H9 (cell line): ENCODE measurements around the gene COL23A1. TPM values are rescaled to one million over a fixed set of nuclear protein-coding genes. Genes with fewer than 3 reads are reported as not detected.
A peak's percentile ranks its signal among the peaks of the same experiment; 100 is the strongest.

Source experiments
- DNase-seq: peaks from one replicate; pipeline ENCODE4 v3.0.0-alpha.2; 2017
- H2AFZ ChIP-seq: one replicate; pipeline ENCODE4 v1.6.1; 2013; ENCODE audit warnings: mild to moderate bottlenecking, low read length, control low read depth, moderate library complexity
- H2AK5ac ChIP-seq: 2 replicates; pipeline ENCODE4 v1.6.1; 2013; ENCODE audit warnings: low read length, control low read depth, mixed read lengths; ENCODE audit not compliant: insufficient read length
- H2BK120ac ChIP-seq: one replicate; pipeline ENCODE4 v1.6.1; 2013; ENCODE audit warnings: low read depth, mild to moderate bottlenecking, low read length, control low read depth, inconsistent platforms; ENCODE audit not compliant: poor library complexity, severe bottlenecking
- H2BK12ac ChIP-seq: 2 replicates; pipeline ENCODE4 v1.6.1; 2013; ENCODE audit warnings: low read length, control low read depth, mixed read lengths, low read depth; ENCODE audit not compliant: insufficient read length
- H2BK15ac ChIP-seq: 2 replicates; pipeline ENCODE4 v1.6.1; 2013; ENCODE audit warnings: low read depth, low read length, control low read depth
- H2BK20ac ChIP-seq: one replicate; pipeline ENCODE4 v1.6.1; 2013; ENCODE audit warnings: low read depth, mild to moderate bottlenecking, low read length, control low read depth, inconsistent platforms; ENCODE audit not compliant: poor library complexity, severe bottlenecking
- H2BK5ac ChIP-seq: 2 replicates; pipeline ENCODE4 v1.6.1; 2013; ENCODE audit warnings: low read length, control low read depth, mixed read lengths; ENCODE audit not compliant: insufficient read length
- H3K14ac ChIP-seq: 2 replicates; pipeline ENCODE4 v1.6.1; 2013; ENCODE audit warnings: low read length, control low read depth; ENCODE audit not compliant: insufficient read depth
- H3K18ac ChIP-seq: 2 replicates; pipeline ENCODE4 v1.6.1; 2013; ENCODE audit warnings: low read depth, mild to moderate bottlenecking, mixed read lengths, low read length, control low read depth; ENCODE audit not compliant: insufficient read length
- H3K23ac ChIP-seq: 2 replicates; pipeline ENCODE4 v1.6.1; 2013; ENCODE audit warnings: low read length, control low read depth, mixed read lengths, low read depth; ENCODE audit not compliant: insufficient read length
- H3K23me2 ChIP-seq: 2 replicates; pipeline ENCODE4 v1.6.1; 2013; ENCODE audit warnings: low read depth, mild to moderate bottlenecking, mixed read lengths, low read length, control low read depth; ENCODE audit not compliant: insufficient read length, poor library complexity, severe bottlenecking
- H3K27ac ChIP-seq: 2 replicates; pipeline ENCODE4 v1.5.1; 2013; ENCODE audit warnings: low read length, control low read depth, mixed read lengths, low read depth; ENCODE audit not compliant: insufficient read length
- H3K27me3 ChIP-seq: 2 replicates; pipeline ENCODE4 v1.6.1; 2013; ENCODE audit warnings: low read length, control low read depth, inconsistent platforms; ENCODE audit not compliant: insufficient read depth
- H3K4ac ChIP-seq: 2 replicates; pipeline ENCODE4 v1.6.1; 2013; ENCODE audit warnings: low read depth, mild to moderate bottlenecking, control low read depth, inconsistent platforms, low read length, moderate library complexity
- H3K4me1 ChIP-seq: 2 replicates; pipeline ENCODE4 v1.6.1; 2013; ENCODE audit warnings: low read length, control low read depth, inconsistent platforms; ENCODE audit not compliant: insufficient read depth
- H3K4me2 ChIP-seq: 2 replicates; pipeline ENCODE4 v1.6.1; 2013; ENCODE audit warnings: low read length, control low read depth, mixed read lengths; ENCODE audit not compliant: insufficient read length, insufficient read depth
- H3K56ac ChIP-seq: 2 replicates; pipeline ENCODE4 v1.6.1; 2013; ENCODE audit warnings: low read depth, mild to moderate bottlenecking, mixed read lengths, low read length, control low read depth; ENCODE audit not compliant: insufficient read length
- H3K79me1 ChIP-seq: 2 replicates; pipeline ENCODE4 v1.6.1; 2013; ENCODE audit warnings: low read depth, mild to moderate bottlenecking, moderate library complexity, low read length, control low read depth, inconsistent platforms; ENCODE audit not compliant: insufficient read depth, poor library complexity, severe bottlenecking
- H3K79me2 ChIP-seq: 2 replicates; pipeline ENCODE4 v1.6.1; 2013; ENCODE audit warnings: low read length, control low read depth, inconsistent platforms; ENCODE audit not compliant: insufficient read depth
- H3K9ac ChIP-seq: 2 replicates; pipeline ENCODE4 v1.6.1; 2013; ENCODE audit warnings: low read length, control low read depth, mixed read lengths; ENCODE audit not compliant: insufficient read length; ENCODE audit errors: extremely low read depth
- H3K9me3 ChIP-seq: one replicate; pipeline ENCODE4 v1.6.1; 2013; ENCODE audit warnings: low read depth, low read length, inconsistent platforms; ENCODE audit not compliant: control insufficient read depth
- H3T11ph ChIP-seq: one replicate; pipeline ENCODE4 v1.6.1; 2013; ENCODE audit warnings: mild to moderate bottlenecking, low read length, control low read depth, inconsistent platforms
- H4K20me1 ChIP-seq: one replicate; pipeline ENCODE4 v1.6.1; 2013; ENCODE audit not compliant: control insufficient read depth, insufficient read length, insufficient read depth
- H4K5ac ChIP-seq: 2 replicates; pipeline ENCODE4 v1.6.1; 2013; ENCODE audit warnings: low read depth, mild to moderate bottlenecking, mixed read lengths, low read length, control low read depth; ENCODE audit not compliant: insufficient read length
- H4K8ac ChIP-seq: replicated peaks from 2 replicates; pipeline ENCODE4 v1.6.1; 2013; ENCODE audit warnings: low read length, control low read depth, mixed read lengths, low read depth; ENCODE audit not compliant: insufficient read length
- H4K91ac ChIP-seq: 2 replicates; pipeline ENCODE4 v1.6.1; 2013; ENCODE audit warnings: low read depth, mild to moderate bottlenecking, moderate library complexity, mixed read lengths, low read length, control low read depth; ENCODE audit not compliant: insufficient read length
- H3K27ac Mint-ChIP-seq, 3 experiments: 2 replicates in 2 of 3; 3 replicates in 1 of 3; pipeline ENCODE4 v1.8.0; 2020 to 2021; ENCODE audit warnings: mixed read lengths in 3 of 3, mild to moderate bottlenecking in 1 of 3, moderate library complexity in 1 of 3
- H3K27me3 Mint-ChIP-seq: 2 replicates; pipeline ENCODE4 v1.8.0; 2021; ENCODE audit warnings: low read depth, mild to moderate bottlenecking, moderate library complexity, mixed read lengths
- H3K36me3 Mint-ChIP-seq, 3 experiments: 2 replicates in 2 of 3; 3 replicates in 1 of 3; pipeline ENCODE4 v1.8.0; 2020 to 2021; ENCODE audit warnings: low read depth in 3 of 3, mixed read lengths in 3 of 3; ENCODE audit not compliant: insufficient read depth in 1 of 3
- H3K4me1 Mint-ChIP-seq, 2 experiments: 2 replicates each; pipeline ENCODE4 v1.8.0; 2020; ENCODE audit warnings: mixed read lengths in 2 of 2
- H3K4me3 Mint-ChIP-seq, 2 experiments: 2 replicates in 1 of 2; 3 replicates in 1 of 2; pipeline ENCODE4 v1.8.0; 2020 to 2021; ENCODE audit warnings: mild to moderate bottlenecking in 2 of 2, mixed read lengths in 2 of 2, moderate library complexity in 1 of 2
- H3K9me3 Mint-ChIP-seq, 2 experiments: 2 replicates in 1 of 2; 3 replicates in 1 of 2; pipeline ENCODE4 v1.8.0; 2020; ENCODE audit warnings: mild to moderate bottlenecking in 2 of 2, mixed read lengths in 2 of 2, moderate library complexity in 1 of 2
- WGBS: extraction: QIAGEN DNeasy Blood & Tissue Kit; methylation state at CpG from one replicate; pipeline ENCODE4 v1.1.7; 2013; ENCODE audit warnings: missing lambda C conversion rate, low lambda C conversion rate, mixed read lengths; ENCODE audit not compliant: insufficient read length; ENCODE audit errors: extremely low coverage; 5-methylcytosine and 5-hydroxymethylcytosine counted together
- total RNA-seq: library from RNA; stranded (reverse); gene quantifications from 2 replicates; pipeline ENCODE4 v1.2.1, GENCODE V29; 2021
- TF ChIP-seq, protein P1 (sequence below): fragments of 200-600 bp; sonication (generic); conservative IDR thresholded peaks from 3 replicates; pipeline ENCODE4 v1.8.0; 2021; ENCODE audit warnings: antibody characterized with exemption, mild to moderate bottlenecking

The COL23A1 gene
- total RNA-seq, 1 experiment from 2014 or later, result 2.6 TPM

GRCh38 chr5:178502401-178503100 lies 87.6 kb downstream of the COL23A1 start:
- Histone ChIP-seq H2BK20ac (no peak overlapping the region), H2BK12ac (no peak overlapping the region), H3K9me3 (no peaks in the 10 kb centered on the region), H3K27me3 (no peaks in the 10 kb centered on the region), H2BK5ac (no peak overlapping the region), H4K5ac (no peak overlapping the region), H3K79me2 (no peaks in the 10 kb centered on the region), H2AFZ (no peak overlapping the region), H3K23ac (no peak overlapping the region), H3K18ac (no peak overlapping the region), H3K9ac (no peak overlapping the region), H3K27ac (no peak overlapping the region), H3K4me1 (no peaks in the 10 kb centered on the region), H4K91ac (no peak overlapping the region), H2BK120ac (no peak overlapping the region), H2BK15ac (no peak overlapping the region), H3K4me2 (no peak overlapping the region), H3K56ac (no peak overlapping the region), H3K23me2 (no peaks in the 10 kb centered on the region), H3K14ac (no peak overlapping the region), H4K8ac (no peak overlapping the region), H4K20me1 (no peaks in the 10 kb centered on the region), H3K79me1 (no peaks in the 10 kb centered on the region), H2AK5ac (no peak overlapping the region), H3K4ac (no peak overlapping the region), H3T11ph (no peak overlapping the region)
- peaks cover 2 to 12% (median 6%) of the 10 kb centered on the region in 3 experiments for H3K36me3 Mint-ChIP-seq
- 0 out of 4 replicates have a peak, but pooled peaks cover 3 to 8% of the 10 kb centered on the region in 2 experiments for H3K4me1 Mint-ChIP-seq
- no peak for DNase-seq
- TF ChIP-seq, protein P1, sequence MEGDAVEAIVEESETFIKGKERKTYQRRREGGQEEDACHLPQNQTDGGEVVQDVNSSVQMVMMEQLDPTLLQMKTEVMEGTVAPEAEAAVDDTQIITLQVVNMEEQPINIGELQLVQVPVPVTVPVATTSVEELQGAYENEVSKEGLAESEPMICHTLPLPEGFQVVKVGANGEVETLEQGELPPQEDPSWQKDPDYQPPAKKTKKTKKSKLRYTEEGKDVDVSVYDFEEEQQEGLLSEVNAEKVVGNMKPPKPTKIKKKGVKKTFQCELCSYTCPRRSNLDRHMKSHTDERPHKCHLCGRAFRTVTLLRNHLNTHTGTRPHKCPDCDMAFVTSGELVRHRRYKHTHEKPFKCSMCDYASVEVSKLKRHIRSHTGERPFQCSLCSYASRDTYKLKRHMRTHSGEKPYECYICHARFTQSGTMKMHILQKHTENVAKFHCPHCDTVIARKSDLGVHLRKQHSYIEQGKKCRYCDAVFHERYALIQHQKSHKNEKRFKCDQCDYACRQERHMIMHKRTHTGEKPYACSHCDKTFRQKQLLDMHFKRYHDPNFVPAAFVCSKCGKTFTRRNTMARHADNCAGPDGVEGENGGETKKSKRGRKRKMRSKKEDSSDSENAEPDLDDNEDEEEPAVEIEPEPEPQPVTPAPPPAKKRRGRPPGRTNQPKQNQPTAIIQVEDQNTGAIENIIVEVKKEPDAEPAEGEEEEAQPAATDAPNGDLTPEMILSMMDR, result no peak
- H3K9me3 Mint-ChIP-seq, result peaks cover 12 to 13% of the 10 kb centered on the region in 2 experiments
- H3K4me3 Mint-ChIP-seq, result no peak overlapping the region
- H3K27ac Mint-ChIP-seq, result peak overlapping the region in 1 of 3 experiments; percentile 50; a peak in 1 of 7 replicates
- peaks cover 2% of the 10 kb centered on the region for H3K27me3 Mint-ChIP-seq
- WGBS, result no CpG with 5 or more reads among the region's 21 CpGs
